ENCODE results near the gene RBM19.

- no peak for TF ChIP-seq CTCF (conservative IDR thresholded peaks at IDR 0.05 in 1 of 2, IDR thresholded peaks at IDR 0.05 in 1 of 2; ENCODE audit: extremely low read depth in 1 of 2, insufficient read depth in 1 of 2, low read depth in 1 of 2, low read length in 2 of 2)
- TF ChIP-seq EZH2 (IDR thresholded peaks at IDR 0.05; ENCODE audit: borderline replicate concordance, low read length) = no peak
Measured at GRCh38 chr12:113911971-113912759, 54.0 kb downstream of the RBM19 start.
